Suppressor macrophage treated with lipopolysaccharide for 4 hours (primary cell): ENCODE measurements around the gene CLPSL1.
"Not testable (repeated sequence)": the region's sequence is repeated elsewhere in the genome, so short reads cannot be mapped to it uniquely, and the experiment has no call there.

Experiments used
- DNase-seq: peaks from one replicate; pipeline ENCODE4 v3.0.0-alpha.2; 2020

Gene CLPSL1, protein sequence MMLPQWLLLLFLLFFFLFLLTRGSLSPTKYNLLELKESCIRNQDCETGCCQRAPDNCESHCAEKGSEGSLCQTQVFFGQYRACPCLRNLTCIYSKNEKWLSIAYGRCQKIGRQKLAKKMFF

DNA sequence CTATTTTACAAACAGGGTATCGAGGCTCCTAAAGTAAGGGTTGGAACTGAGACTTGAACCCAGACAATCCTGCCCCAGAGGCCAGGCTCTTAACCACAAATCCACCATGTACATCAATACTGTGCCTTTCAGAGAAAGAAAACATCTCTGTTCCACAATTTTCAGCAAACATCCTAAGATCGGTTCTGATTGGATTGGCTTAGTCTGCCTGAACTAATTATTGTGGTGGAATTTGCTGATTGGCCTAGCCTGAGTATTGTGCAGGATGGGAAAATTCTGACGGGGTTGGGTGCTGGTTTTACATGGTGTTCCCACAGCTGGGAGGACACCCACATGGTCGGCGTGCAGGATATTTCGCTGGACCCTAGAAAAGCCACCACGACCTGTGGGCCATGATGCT lies at the start of gene CLPSL1:
TSS of gene CLPSL1 (plus strand) at position 301 of the 400 bp plus-strand sequence. CDS start at position 393, 92 bp downstream.
- no peak for DNase-seq

DNA sequence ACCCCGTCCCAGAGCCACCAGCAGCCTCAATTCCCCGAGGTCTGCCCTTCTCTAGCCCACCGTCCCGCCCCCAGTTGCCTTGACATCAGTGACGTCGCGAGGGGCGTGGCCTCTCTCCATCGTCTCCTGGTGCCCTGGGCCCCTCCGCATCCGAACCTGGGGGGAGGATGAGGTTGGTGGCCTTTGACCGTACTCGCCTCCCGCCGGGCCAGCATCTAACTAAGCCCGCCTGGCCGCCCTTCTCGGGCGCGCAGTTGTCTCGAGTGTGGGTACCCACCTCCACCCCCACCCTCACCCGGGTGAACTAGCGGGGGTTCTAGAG lies 49.4 kb upstream of the CLPSL1 start:
- DNase-seq = no peak

DNA sequence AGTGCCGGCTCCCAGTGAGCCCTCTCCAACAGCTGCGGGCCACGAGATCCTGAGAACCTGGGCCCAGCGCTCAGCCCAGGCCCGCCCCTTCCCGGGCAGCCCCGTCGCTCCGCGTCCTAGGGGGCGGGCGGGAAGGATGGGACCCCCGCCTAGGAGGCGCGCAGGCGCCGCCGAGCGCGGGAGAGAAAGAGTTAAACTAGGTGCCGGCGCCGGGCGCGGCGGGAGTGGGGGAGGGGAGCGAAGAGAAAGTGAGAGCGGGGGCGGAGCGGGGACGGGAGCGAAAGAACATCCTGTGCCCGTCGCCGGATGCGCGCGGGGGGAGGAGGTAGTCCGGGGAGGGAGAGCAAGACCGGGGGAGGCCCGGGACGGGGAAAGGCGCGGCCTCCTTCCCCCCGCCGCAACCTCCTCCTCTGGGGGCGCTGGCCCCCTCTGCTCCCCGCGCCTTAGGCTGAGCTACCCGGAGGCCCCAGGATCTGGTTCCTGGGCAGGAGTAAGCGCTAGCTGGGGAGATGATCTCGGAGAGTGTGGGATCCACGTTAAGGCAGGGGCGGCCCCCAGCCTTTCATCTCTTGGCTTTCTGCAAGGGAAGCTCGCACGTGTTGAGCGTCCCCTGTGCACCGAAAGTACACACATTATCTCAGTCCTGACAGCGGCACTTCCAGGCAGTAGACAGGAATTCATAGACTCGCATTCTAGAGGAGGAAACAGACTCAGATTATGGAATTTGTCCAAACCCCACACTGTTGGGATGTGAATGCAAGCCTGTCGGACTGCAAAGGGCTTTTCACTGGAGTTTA lies 48.9 kb upstream of the CLPSL1 start:
- DNase-seq = peak; percentile 67

DNA sequence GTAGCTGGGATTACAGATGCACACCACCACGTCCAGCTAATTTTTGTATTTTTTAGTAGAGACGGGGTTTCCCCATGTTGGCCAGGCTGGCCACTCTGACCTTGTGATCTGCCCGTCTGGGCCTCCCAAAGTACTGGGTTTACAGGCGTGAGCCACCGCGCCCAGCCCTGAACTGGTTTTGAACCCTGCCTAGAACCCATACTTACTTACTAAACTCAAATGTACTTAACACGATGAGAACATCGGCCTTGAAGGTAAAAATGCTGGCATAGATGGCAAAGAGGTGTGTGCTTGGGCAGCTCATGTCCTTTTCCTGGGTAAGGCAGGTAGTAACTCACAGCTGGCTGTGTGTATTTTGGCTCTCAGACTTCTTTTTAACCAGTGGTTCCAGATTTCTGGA lies 47.2 kb upstream of the CLPSL1 start:
- DNase-seq = no peak

DNA sequence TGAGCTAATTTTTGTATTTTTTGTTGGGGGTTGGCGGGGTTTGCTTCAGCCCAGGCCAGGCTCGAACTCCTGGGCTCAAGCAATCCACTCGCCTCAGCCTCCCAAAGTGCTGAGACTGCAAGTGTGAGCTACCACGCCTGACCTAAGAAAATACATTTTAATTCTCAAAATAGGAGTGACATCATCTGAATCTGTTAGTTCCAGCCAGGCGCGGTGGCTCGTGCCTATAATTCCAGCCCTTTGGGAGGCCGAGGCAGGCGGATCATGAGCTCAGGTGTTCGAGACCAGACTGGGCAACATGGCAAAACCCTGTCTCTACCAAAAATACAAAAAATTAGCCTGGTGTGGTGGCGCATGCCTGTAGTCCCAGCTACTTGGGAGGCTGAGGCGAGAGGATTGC lies 46.5 kb upstream of the CLPSL1 start:
- not testable (repeated sequence) for DNase-seq

DNA sequence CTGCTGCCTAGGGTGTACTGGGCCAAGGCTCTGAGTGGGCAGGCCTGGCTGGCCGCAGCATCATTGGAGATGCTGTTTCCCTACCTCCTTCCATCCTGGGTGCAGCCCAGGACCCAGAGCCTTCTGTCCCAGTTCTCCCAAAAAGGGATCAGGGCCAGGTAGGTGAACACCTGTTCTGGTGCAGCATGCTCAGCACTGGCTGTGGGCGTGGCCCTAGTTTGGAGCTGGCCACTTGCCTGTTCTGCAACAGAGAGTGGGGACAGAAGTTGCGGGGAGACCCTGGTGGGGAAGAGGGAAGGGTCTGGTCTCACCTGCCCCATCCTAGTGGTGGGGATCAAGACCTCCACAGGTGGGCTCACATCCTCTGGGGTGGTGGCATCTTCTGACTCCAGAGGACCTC lies 45.4 kb upstream of the CLPSL1 start:
- no peak for DNase-seq

DNA sequence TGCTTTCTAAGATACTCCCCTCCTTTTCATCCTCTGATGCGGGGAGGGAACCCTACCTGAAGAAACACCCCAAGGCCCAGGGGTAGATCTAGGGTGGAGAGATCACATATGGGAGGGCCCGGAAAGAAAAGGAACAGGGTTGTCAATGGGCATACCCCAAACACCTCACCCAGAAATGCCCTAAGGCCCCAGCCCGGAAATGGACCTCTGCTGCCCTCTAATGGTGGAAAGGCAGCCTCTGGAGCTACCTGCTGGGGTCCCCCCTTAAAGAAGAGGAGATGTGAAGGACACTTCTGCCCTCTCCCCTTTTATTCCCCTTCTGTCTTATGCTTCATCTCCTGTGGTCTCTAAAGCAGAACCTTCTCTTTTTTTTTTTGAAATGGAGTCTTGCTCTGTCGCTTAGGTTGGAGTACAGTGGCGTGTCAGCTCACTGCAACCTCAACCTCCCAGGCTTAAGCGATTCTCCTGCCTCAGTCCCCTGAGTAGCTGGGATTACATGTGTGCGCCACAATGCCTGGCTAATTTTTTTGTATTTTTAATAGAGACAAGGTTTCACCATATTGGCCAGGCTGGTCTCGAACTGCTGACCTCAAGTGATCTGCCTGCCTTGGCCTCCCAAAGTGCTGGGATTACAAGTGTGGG lies 44.4 kb upstream of the CLPSL1 start:
- peak; percentile 82 for DNase-seq

DNA sequence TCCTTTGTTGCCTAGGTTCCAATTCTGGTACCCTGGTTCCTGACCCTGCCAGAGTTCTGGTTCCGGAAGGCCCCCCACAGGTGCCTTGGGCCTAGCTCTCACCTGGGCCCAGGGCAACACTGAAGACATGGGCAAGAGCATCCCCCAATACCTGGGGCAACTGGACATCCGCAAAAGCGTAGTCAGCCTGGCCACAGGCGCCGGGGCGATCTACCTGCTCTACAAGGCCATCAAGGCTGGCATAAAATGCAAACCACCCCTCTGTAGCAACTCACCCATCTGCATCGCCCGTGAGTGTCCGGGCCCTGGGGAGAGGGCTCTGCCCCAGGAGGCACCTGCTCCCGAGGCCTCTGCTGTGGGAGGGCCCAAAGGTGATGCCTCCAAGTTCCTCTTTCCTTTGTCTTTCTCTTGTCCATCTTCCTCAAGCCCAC lies 43.8 kb upstream of the CLPSL1 start, which contains the start of gene ARMC12:
TSS of gene ARMC12 (plus strand) at position 51 of the 431 bp plus-strand sequence. CDS start at position 128, 77 bp downstream.
- DNase-seq = no peak

DNA sequence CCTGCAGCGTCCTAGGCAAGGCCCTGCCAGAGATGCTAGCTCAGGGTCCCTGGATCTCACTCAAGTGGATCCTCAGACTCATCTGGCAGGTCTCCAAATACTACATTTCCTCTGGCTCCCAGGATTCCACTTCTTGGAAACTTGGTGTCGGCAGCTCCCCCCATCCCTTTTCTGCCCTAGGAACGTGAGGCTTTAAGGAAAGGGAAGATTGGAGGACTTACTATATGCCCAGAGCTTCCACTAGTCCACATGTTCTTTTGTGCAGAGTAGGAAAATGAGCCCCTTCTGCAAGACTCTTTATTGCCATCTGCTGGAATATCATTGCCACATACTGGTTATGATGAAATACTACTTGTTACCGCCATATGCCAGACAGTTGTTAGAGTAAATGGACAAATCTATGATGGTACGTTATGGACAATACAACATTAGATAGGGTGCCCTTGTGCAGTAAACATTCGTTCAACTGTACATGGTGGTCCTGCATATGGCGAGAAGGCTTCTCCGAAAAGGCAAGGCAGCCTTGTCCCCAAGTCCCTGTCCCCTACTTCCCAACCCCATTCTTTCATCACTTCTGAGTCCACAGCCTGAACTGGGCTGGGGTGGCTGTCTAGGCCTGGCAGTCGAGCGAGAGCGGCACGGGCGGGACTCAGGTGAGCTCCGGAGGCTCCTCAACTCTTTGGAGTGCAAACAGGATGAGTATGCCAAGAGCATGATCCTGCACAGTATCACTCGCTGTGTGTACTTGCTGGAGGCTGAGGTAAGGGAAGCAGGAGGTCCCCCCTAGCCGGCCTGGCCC lies 43.2 kb upstream of the CLPSL1 start:
- peak; percentile 82 for DNase-seq

DNA sequence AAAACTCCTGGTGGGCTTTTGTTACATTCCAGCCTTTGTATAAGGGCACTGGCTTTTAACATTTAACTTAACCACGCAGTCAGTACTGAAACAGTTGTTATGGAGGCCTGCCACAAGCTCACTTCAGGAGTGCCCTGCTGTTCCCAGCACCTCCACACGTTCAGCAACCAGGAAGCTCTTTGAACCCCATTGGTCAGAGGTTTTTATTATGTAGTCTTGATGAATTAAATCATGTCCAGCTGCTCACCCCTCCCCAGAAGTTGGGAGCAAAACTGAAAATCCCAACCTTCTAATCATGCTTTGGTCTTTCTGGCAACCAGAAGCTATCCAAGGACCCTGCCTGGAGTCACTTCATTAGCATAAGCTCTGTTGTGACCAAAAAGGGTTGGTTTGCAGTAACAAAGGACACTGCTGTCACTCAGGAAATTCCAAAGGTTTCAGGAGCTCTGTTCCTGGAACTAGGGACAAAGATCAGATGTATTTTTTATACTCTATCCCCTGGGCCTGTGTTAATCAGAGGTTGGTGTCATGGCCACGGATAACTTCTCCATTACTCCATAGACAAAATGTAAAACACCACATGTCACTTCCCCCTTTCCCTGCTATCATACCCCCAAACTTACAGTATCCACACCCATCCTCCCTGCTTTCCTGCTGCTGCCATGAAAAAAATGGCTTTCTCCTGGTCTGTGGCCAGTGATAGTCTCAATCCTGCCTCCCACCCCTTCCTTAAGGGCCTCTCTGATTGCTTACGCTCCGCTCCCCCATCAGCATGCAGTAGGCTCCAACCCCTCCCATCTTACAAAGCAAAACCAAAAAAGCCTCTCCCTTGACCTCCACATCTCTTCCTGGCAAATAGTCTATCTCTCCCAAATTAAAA lies 40.9 kb upstream of the CLPSL1 start:
- DNase-seq = peak; percentile 18

DNA sequence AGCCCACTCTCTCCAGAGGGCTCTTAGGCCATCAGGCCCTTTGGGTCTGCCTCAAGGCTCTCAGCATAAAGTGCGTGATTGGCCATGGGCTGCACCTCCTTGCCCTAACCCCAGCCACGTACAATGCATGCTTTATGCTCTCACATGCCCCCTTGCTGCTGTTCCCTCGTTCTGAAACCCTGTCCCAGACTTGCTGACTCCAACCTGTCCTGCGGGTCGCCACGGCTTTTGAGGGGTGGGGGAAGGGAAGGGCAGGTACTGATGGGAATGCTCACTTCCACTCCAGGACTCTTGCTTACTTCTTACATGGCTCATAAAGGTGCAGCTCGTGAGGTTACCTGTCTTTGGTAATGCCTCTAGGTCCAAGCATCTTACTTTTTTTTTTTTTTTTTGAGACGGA lies 38.0 kb upstream of the CLPSL1 start:
- DNase-seq = no peak

DNA sequence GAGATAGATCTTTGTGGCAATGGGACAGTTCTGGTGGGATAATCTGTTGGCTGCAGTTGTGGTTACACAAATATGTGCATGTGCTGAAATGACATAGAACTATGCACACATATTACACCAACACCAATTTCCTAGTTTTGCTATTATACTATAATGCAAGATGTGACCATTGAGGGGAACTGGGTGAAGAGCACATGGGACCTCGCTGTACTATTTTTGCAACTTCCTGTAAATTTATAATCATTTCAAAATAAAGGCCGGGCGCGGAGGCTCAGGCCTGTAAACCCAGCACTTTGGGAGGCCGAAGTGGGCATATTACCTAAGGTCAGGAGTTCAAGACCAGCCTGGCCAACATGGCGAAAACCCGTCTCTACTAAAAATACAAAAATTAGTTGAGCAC lies 35.3 kb upstream of the CLPSL1 start:
- peak; percentile 54 for DNase-seq

DNA sequence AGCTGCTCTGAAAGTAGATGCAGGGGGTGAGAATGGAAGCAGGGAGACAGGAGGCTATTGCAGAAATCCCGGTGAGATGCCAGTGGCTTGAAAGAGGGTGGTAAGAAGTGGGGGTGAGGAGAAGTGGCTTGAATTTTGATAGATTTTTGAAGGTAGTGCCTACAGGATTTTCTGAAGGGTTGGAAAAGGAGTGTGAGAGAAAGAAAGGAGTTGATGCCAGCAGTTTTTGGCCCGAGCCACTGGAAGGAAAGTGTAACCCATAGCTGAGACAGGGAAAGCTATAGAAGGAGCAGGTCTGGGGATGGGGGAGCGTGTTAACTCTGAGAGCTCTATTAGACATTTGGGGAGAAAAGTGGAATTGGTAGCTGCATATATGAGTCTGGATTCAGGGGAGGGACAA lies 34.3 kb upstream of the CLPSL1 start:
- no peak for DNase-seq

DNA sequence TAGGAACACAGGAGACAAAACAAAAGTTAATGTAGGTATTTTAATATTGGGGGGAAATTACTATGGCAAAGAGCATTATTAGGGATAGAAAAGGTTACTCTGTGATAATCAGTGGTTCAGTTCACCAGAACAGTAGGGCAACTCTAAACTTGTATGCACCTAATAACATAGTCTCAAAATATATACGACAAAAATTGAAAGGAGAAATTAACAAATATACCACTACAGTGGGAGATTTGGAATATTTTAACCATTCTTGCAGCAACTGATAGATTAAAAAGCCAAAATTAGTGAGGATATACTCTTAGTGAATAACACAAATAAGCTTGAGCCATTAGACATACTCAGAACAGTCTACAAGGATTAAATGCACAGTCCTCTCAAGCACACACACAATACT lies 32.9 kb upstream of the CLPSL1 start:
- DNase-seq = no peak

DNA sequence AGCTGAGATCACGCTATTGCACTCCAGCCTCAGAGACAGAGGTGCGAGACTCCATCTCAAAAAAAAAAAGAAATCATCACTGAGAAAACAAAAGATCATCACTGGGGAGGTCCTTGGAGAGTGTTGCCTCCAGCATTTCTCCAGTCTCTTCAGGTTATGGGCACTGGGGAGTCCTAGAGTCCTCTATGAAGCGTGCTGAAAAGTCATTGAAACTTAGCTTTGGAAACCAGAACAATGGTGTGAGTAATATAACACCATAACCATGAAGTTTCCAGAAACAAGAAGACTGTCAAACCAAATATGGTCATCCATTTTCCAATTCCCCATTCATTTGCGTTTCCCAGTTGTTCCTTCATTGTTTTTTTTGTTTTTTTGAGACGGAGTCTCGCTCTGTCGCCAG lies 30.3 kb upstream of the CLPSL1 start:
- no peak for DNase-seq

DNA sequence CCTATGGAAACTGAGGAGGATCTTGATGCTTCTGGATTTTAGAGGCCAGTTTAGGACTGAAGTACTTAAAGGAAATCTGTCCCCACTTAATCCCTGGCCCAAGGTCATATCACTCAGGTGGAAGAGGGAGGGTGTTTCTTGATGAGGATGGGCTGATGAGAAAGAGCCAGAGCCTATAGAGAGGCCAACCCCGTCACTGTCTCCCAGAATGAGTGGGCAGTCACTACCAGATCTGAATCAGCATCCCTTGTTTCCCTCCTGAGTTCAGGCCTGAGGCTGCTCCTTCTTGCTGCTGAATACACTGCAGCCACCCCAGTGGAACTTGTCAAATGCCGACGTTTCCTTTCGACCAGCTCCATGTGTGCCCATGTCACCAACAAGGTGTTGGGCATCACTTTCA lies 29.2 kb upstream of the CLPSL1 start:
- DNase-seq = no peak

DNA sequence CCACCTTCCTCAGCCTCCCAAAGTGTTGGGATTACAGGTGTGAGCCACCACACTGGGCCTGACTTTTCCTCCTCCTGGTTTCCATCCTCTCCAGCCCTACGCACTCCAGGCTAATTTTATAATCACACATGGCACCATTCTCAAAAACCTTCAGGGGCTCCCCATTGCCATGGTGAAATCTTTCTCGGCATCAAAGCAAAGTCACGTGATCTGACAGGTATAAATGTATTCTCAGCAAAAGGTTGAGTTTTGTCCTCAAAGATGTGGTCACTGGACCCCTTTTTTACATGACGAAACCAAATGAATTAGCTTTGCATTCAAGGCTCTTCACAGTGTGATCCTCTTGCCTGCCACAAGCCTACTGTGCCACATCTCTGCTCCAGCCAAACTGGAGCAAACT lies 28.5 kb upstream of the CLPSL1 start:
- DNase-seq = no peak

DNA sequence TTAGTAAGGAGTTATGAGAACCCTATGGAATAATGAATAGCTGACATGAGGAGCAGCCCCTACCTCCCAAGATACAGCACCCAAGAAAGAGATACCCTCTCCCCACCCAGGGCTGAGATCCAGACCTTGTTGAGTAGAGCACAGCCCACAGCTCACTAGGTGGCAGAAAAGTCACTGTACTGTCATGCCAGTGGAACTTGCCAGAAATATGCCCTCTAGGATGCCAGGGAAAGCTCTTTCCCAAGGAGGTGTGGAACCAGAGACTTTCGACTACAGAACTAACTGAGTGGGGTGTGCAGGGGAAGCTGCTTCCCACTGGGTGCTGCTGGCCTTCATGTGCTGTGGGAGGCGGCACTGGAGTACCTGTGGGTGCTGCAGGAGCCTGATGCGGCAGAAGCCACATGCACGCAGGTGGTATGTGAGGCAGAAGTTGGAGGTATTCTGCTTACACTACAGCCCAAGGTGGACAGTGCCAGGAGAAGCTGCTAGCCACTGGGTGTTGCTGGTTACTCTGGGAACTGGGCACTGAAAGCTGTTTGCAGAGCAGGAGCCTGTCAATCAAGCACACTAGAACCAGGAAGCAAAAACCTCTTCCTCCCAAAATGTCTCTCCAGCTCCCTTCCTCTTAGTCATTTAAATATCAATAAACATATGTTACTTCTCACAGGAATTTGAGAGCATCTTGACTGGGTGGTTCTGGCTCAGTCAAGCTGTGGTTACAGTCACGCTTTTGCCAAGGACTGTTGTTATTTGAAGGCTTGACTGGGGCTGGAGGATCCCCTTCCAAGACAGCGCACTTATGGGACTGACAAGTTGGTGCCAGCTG lies 26.2 kb upstream of the CLPSL1 start:
- no peak for DNase-seq

DNA sequence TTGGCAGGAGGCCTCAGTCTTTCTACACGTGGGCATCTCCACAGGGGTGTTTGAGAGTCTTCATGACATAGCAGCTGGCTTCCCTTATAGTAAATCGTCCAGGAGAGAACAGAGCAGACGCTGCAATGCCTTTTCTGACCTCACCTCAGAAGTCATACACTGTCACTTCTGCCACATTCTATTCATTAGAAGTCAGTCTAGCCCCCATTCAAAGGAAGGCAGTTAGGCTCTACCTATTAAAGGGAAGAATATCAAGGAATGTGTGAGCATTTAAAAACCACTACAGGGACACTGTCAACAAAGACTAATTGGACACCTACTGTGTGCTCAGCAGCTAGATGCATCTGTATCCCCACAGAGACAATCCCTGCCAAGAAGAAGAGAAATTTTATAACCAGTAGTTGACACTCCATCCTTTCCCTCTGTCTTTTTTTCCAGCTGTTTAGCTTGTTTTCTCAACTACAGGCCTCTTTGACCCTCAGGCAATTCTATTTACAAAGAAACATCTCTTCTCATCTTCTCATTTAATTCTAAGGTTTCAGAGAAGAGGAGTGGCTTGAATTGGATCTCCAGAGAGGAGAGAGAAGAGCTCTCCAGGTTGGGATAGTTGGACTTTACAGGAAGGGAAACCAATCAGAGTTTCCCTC lies 25.4 kb upstream of the CLPSL1 start:
- DNase-seq = no peak

DNA sequence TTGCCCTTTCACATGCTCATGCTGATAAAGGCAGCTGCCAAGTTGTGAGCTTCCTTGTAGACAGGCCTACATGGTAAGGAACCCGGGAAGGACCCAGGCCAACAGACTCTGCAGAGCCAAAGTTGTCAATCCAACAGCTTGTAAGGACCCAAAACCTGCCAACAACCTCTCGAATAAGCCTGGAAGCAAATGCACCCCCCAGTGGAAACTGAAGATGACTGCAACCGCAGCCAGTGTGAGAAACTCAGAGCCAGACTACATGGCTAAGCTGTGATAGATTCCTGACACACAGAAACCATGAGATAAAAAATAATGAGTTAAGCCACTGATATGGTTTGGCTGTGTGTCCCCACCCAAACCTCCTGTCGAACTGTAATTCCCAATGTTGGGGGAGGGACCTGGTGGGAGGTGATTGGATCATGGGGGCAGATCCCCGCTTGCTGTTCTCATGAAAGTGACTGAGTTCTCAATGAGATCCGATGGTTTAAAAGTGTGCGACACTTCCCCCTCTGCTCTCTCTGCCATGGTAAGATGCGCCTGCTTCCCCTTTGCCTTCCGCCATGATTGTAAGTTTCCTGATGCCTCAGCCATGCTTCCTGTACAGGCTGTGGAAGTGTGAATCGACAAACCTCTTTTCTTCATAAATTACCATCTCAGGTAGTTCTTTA lies 23.2 kb upstream of the CLPSL1 start:
- no peak for DNase-seq
